B cell (primary cell): Measurements from ENCODE around the gene PTPRU. TPM values are rescaled to one million over a fixed set of nuclear protein-coding genes. Genes with fewer than 3 reads are reported as not detected.

ENCODE experiments used
- ATAC-seq: fragments of 200-7000 bp; cut with Tn5 transposase; one replicate; pipeline ENCODE4 v1.10.0; 2021; ENCODE audit warnings: low read depth, mild to moderate bottlenecking, moderate number of reproducible peaks, moderate library complexity
- CTCF ChIA-PET: fragments of 350-600 bp; sonication (Branson Sonifier 250); formaldehyde crosslinking; loops from one replicate; lab custom pipeline; 2021; ENCODE audit warnings: antibody characterized with exemption, inconsistent platforms; lab: Charles Lee
- POLR2A ChIA-PET: fragments of 350-600 bp; sonication (Branson Sonifier 250); formaldehyde crosslinking; loops from one replicate; lab custom pipeline; 2021; ENCODE audit warnings: antibody characterized with exemption; lab: Charles Lee
- DNase-seq: peaks from one replicate; pipeline ENCODE4 v3.0.0; 2013
- H2AFZ ChIP-seq: 2 replicates; pipeline ENCODE4 v1.6.1; 2012; ENCODE audit warnings: mild to moderate bottlenecking, low read depth, low read length; ENCODE audit not compliant: insufficient read depth, poor library complexity, severe bottlenecking
- H3K27ac ChIP-seq, 2 donors: 1 replicate in 1 of 2; 2 replicates in 1 of 2; pipeline ENCODE4 v1.5.1; 2012 to 2013; ENCODE audit warnings: low read length in 2 of 2, mild to moderate bottlenecking in 2 of 2, moderate library complexity in 1 of 2
- H3K27me3 ChIP-seq, 4 experiments: fragments of 200-600 bp in 1 of 4; sonication (generic) in 1 of 4; replicated peaks in 1 of 4; 1 replicate in 2 of 4; 2 replicates in 2 of 4; pipeline versions ENCODE4 v1.6.1 to v1.7.0; 2013 to 2016; ENCODE audit warnings: low read length in 3 of 4, mild to moderate bottlenecking in 2 of 4, mixed read lengths in 1 of 4, moderate library complexity in 1 of 4; ENCODE audit not compliant: insufficient read depth in 4 of 4, control insufficient read depth in 3 of 4; ENCODE audit errors: control extremely low read depth in 1 of 4
- H3K36me3 ChIP-seq, 2 experiments: replicated peaks in 1 of 2; 1 replicate in 1 of 2; 2 replicates in 1 of 2; pipeline versions ENCODE4 v1.6.1 to v1.7.1; 2013; ENCODE audit warnings: low read length in 1 of 2; ENCODE audit not compliant: insufficient read depth in 2 of 2, control insufficient read depth in 1 of 2; ENCODE audit errors: control extremely low read depth in 1 of 2, extremely low read depth in 1 of 2
- H3K4me1 ChIP-seq, 2 donors: fragments of 200-600 bp in 1 of 2; sonication (generic) in 1 of 2; 1 replicate in 1 of 2; 2 replicates in 1 of 2; pipeline versions ENCODE4 v1.5.1 to v1.6.1; 2013 to 2017; ENCODE audit warnings: low read length in 2 of 2; ENCODE audit not compliant: control insufficient read depth in 2 of 2, insufficient read depth in 2 of 2
- H3K4me2 ChIP-seq: replicated peaks from 2 replicates; pipeline ENCODE3; 2012; ENCODE audit warnings: mild to moderate bottlenecking, low read depth, low read length; ENCODE audit not compliant: poor library complexity, severe bottlenecking
- H3K4me3 ChIP-seq, 5 experiments: fragments of 200-600 bp in 1 of 5; sonication (generic) in 1 of 5; 1 replicate in 3 of 5; 2 replicates in 2 of 5; pipeline versions ENCODE4 v1.5.1 to v1.7.0; 2011 to 2016; ENCODE audit warnings: low read length in 4 of 5, mild to moderate bottlenecking in 4 of 5, low read depth in 2 of 5, control low read depth in 1 of 5, moderate library complexity in 1 of 5; ENCODE audit not compliant: insufficient read depth in 1 of 5; ENCODE audit errors: control extremely low read depth in 1 of 5, extremely low read depth in 1 of 5
- H3K79me2 ChIP-seq: fragments of 200-600 bp; sonication (generic); one replicate; pipeline ENCODE4 v1.6.0; 2016; ENCODE audit warnings: low read length; ENCODE audit not compliant: control insufficient read depth, insufficient read depth
- H3K9ac ChIP-seq: fragments of 200-600 bp; sonication (generic); 2 replicates; pipeline ENCODE4 v1.6.1; 2017; ENCODE audit warnings: mild to moderate bottlenecking, low read length, moderate library complexity
- H3K9me3 ChIP-seq, 3 donors: one replicate each; pipeline versions ENCODE4 v1.6.1 to v1.7.1; 2013; ENCODE audit warnings: low read length in 2 of 3; ENCODE audit not compliant: control insufficient read depth in 2 of 3, insufficient read depth in 1 of 3; ENCODE audit errors: control extremely low read depth in 1 of 3
- H4K20me1 ChIP-seq: 2 replicates; pipeline ENCODE4 v1.6.0; 2012; ENCODE audit warnings: mild to moderate bottlenecking, low read length; ENCODE audit not compliant: insufficient read depth, control insufficient read depth, poor library complexity, severe bottlenecking
- H3K27ac Mint-ChIP-seq: one replicate; pipeline ENCODE4 v1.8.0; 2021; ENCODE audit warnings: mixed read lengths
- H3K27me3 Mint-ChIP-seq: one replicate; pipeline ENCODE4 v1.8.0; 2021; ENCODE audit warnings: mixed read lengths
- H3K4me1 Mint-ChIP-seq: one replicate; pipeline ENCODE4 v1.8.0; 2021; ENCODE audit warnings: mixed read lengths
- H3K4me3 Mint-ChIP-seq: one replicate; pipeline ENCODE4 v1.8.0; 2021; ENCODE audit warnings: mixed read lengths
- H3K9me3 Mint-ChIP-seq: one replicate; pipeline ENCODE4 v1.8.0; 2022; ENCODE audit warnings: mixed read lengths; ENCODE audit not compliant: insufficient read depth
- CTCF ChIP-seq: fragments of 200-600 bp; IDR thresholded peaks from one replicate; pipeline ENCODE4 v1.8.0; 2022; ENCODE audit warnings: antibody characterized with exemption, mild to moderate bottlenecking
- EZH2 ChIP-seq: IDR thresholded peaks from 2 replicates; pipeline ENCODE4 v1.6.1; 2012; ENCODE audit warnings: borderline replicate concordance, low read depth, mild to moderate bottlenecking, moderate library complexity, low read length; ENCODE audit not compliant: insufficient read depth, poor library complexity, severe bottlenecking
- whole genome bisulfite sequencing: methylation state at CpG from one replicate; pipeline ENCODE4 v1.1.5; 2013; ENCODE audit warnings: missing lambda C conversion rate; ENCODE audit not compliant: insufficient coverage; 5-methylcytosine and 5-hydroxymethylcytosine counted together
- intact Hi-C: fragments of 100-400 bp; cut with micrococcal nuclease; formaldehyde crosslinking; loops from one replicate; pipeline ENCODE4 v1.10.0; 2022
- polyA plus RNA-seq: library from polyadenylated mRNA; depleted of rRNA; stranded (reverse); fragments of >200 nt; gene quantifications from 2 replicates; pipeline ENCODE4 v1.2.3, GENCODE V29; 2012
- total RNA-seq, 2 donors: library from RNA; stranded (reverse); fragments of 120-200 nt in 1 of 2; gene quantifications; 1 replicate in 1 of 2; 2 replicates in 1 of 2; pipeline versions ENCODE4 v1.2.3 to v1.2.4, GENCODE V29; 2013 to 2022

Gene PTPRU
- total and polyA plus RNA-seq, 2 donors (not counting 1 experiment from before 2014, with no cell fraction given) = 0.10 to 0.25 TPM

GRCh38 chr1:29297450-29297849, 61.1 kb downstream of the PTPRU start:
- H3K4me1 ChIP-seq = no peaks in the 10 kb centered on the region
- H3K4me2 ChIP-seq = no peak overlapping the region
- no peak overlapping the region for H3K27ac Mint-ChIP-seq
- no peak overlapping the region for H3K4me3 ChIP-seq
- H3K27ac ChIP-seq = no peak overlapping the region
- no peaks in the 10 kb centered on the region for H3K79me2 ChIP-seq
- ChIA-PET POLR2A (no interaction called here), CTCF (no interaction called here)
- H3K27me3 ChIP-seq = no peaks in the 10 kb centered on the region
- no peak overlapping the region for H3K9ac ChIP-seq
- peaks cover 5% of the 10 kb centered on the region for H3K9me3 Mint-ChIP-seq
- intact Hi-C loops = no loop called here
- WGBS = 81% methylated on average over 5 of the region's 5 CpGs
- no peak for TF ChIP-seq EZH2
- TF ChIP-seq CTCF = no peak
- no peak overlapping the region for H3K4me3 Mint-ChIP-seq
- no peaks in the 10 kb centered on the region for H4K20me1 ChIP-seq
- H3K27me3 Mint-ChIP-seq = peaks cover 17% of the 10 kb centered on the region
- H3K4me1 Mint-ChIP-seq = no peaks in the 10 kb centered on the region
- H3K9me3 ChIP-seq = no peaks in the 10 kb centered on the region
- no peak overlapping the region for H2AFZ ChIP-seq
- DNase-seq (no peak), ATAC-seq (no peak)
- no peaks in the 10 kb centered on the region for H3K36me3 ChIP-seq

- H3K36me3 ChIP-seq = no peaks in the 10 kb centered on the region
- Mint-ChIP-seq H3K4me1 (no peaks in the 10 kb centered on the region), H3K9me3 (peaks cover 5% of the 10 kb centered on the region), H3K4me3 (no peak overlapping the region), H3K27ac (no peak overlapping the region), H3K27me3 (peaks cover 15% of the 10 kb centered on the region)
- no peak for DNase-seq
- no peaks in the 10 kb centered on the region for H3K4me1 ChIP-seq
- POLR2A ChIA-PET = no interaction called here
- H3K4me2 ChIP-seq = no peak overlapping the region
- H3K27me3 ChIP-seq = no peaks in the 10 kb centered on the region
- CTCF ChIA-PET = no interaction called here
- no peak overlapping the region for H3K9ac ChIP-seq
- WGBS = 88% methylated on average over 3 of the region's 4 CpGs
- TF ChIP-seq EZH2 = no peak
- no peak for TF ChIP-seq CTCF
- H2AFZ ChIP-seq = no peak overlapping the region
- no peak for ATAC-seq
- H3K4me3 ChIP-seq = no peak overlapping the region
- no peaks in the 10 kb centered on the region for H3K9me3 ChIP-seq
- no peak overlapping the region for H3K27ac ChIP-seq
- no peaks in the 10 kb centered on the region for H4K20me1 ChIP-seq
- no peaks in the 10 kb centered on the region for H3K79me2 ChIP-seq
- intact Hi-C loops = no loop called here
Observed at GRCh38 chr1:29298246-29298645, 61.9 kb downstream of the PTPRU start.
